Ishikawa (cell line): ENCODE results near the gene RAD51B.

Experiments used
- CEBPB ChIP-seq: IDR thresholded peaks from 2 replicates; pipeline ENCODE4 v1.6.1; 2012
- CREB1 ChIP-seq: IDR thresholded peaks from 2 replicates; pipeline ENCODE4 v1.6.1; 2012; ENCODE audit warnings: low read depth
- EGR1 ChIP-seq: IDR thresholded peaks from 2 replicates; pipeline ENCODE4 v1.6.1; 2012
- EP300 ChIP-seq: IDR thresholded peaks from 2 replicates; pipeline ENCODE4 v1.6.1; 2012; ENCODE audit warnings: borderline replicate concordance
- FOXM1 ChIP-seq: IDR thresholded peaks from 2 replicates; pipeline ENCODE4 v1.6.1; 2012; ENCODE audit warnings: low read depth, borderline replicate concordance
- NFIC ChIP-seq: IDR thresholded peaks from 2 replicates; pipeline ENCODE4 v1.6.1; 2012
- RAD21 ChIP-seq: IDR thresholded peaks from 2 replicates; pipeline ENCODE4 v1.6.1; 2012; ENCODE audit warnings: low read depth
- TAF1 ChIP-seq: IDR thresholded peaks from 2 replicates; pipeline ENCODE4 v1.6.1; 2012; ENCODE audit warnings: low read depth, mild to moderate bottlenecking
- TCF12 ChIP-seq: IDR thresholded peaks from 2 replicates; pipeline ENCODE4 v1.6.1; 2012; ENCODE audit warnings: low read depth
- TEAD4 ChIP-seq: IDR thresholded peaks from 2 replicates; pipeline ENCODE4 v1.6.1; 2012
- YY1 ChIP-seq: IDR thresholded peaks from 2 replicates; pipeline ENCODE4 v1.6.1; 2012; ENCODE audit warnings: low read depth
- ZBTB7A ChIP-seq: IDR thresholded peaks from 2 replicates; pipeline ENCODE4 v1.6.1; 2012; ENCODE audit warnings: low read depth
- TF ChIP-seq, protein P1 (sequence below): IDR thresholded peaks from 2 replicates; pipeline ENCODE4 v1.6.1; 2012; ENCODE audit warnings: low read depth, mild to moderate bottlenecking
- TF ChIP-seq, protein P2 (sequence below): IDR thresholded peaks from 2 replicates; pipeline ENCODE4 v1.6.1; 2012
- TF ChIP-seq, protein P3 (sequence below): IDR thresholded peaks from 2 replicates; pipeline ENCODE4 v1.6.1; 2012

The RAD51B gene

DNA sequence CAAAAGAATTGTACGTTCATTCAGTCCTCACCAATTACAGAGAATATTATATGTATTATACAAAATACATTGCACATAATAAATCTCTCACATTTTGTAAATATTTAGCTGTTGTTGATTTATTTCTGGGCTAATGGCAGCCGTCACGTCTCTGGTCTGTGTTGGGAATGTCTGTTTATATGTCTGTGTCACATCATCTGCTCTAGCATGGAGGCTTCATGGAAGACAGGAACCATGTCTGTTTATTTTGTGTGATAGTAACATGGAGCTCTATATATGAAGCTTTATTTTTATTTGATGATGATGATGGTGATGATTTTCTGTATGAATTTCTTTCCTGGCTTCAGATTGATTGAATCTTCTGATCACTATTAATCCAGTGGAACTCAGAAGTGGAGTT, 138.4 kb downstream of the RAD51B start:
- TF ChIP-seq, protein P1, sequence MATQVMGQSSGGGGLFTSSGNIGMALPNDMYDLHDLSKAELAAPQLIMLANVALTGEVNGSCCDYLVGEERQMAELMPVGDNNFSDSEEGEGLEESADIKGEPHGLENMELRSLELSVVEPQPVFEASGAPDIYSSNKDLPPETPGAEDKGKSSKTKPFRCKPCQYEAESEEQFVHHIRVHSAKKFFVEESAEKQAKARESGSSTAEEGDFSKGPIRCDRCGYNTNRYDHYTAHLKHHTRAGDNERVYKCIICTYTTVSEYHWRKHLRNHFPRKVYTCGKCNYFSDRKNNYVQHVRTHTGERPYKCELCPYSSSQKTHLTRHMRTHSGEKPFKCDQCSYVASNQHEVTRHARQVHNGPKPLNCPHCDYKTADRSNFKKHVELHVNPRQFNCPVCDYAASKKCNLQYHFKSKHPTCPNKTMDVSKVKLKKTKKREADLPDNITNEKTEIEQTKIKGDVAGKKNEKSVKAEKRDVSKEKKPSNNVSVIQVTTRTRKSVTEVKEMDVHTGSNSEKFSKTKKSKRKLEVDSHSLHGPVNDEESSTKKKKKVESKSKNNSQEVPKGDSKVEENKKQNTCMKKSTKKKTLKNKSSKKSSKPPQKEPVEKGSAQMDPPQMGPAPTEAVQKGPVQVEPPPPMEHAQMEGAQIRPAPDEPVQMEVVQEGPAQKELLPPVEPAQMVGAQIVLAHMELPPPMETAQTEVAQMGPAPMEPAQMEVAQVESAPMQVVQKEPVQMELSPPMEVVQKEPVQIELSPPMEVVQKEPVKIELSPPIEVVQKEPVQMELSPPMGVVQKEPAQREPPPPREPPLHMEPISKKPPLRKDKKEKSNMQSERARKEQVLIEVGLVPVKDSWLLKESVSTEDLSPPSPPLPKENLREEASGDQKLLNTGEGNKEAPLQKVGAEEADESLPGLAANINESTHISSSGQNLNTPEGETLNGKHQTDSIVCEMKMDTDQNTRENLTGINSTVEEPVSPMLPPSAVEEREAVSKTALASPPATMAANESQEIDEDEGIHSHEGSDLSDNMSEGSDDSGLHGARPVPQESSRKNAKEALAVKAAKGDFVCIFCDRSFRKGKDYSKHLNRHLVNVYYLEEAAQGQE, result no peak
- TF ChIP-seq TAF1 (no peak), RAD21 (no peak), TEAD4 (no peak)

DNA sequence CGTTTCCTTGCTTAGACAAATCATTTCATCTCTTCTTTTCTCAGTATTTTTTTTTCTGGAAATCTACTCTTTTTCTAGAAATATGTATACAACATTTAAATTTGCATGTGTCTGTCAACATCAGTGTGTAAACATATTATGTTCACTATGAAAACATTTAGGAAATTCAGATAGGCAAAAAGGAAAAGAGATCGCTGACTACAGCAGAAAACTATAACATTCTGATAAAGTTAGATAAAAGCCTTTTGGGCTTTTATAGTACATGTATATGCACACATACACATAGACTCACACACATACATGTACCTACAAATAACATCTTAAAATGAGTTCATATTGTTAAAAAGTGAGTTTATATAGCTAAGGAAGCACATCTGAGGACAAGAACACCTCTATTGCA, 142.1 kb downstream of the RAD51B start:
- TF ChIP-seq FOXM1 (no peak), YY1 (no peak), ZBTB7A (no peak), CREB1 (no peak), CEBPB (no peak), RAD21 (no peak), TAF1 (no peak), EGR1 (no peak), TCF12 (no peak), NFIC (no peak), TEAD4 (no peak), EP300 (no peak)
- TF ChIP-seq, protein P2, sequence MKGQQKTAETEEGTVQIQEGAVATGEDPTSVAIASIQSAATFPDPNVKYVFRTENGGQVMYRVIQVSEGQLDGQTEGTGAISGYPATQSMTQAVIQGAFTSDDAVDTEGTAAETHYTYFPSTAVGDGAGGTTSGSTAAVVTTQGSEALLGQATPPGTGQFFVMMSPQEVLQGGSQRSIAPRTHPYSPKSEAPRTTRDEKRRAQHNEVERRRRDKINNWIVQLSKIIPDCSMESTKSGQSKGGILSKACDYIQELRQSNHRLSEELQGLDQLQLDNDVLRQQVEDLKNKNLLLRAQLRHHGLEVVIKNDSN, result no peak
- TF ChIP-seq, protein P1, result no peak
- TF ChIP-seq, protein P3, sequence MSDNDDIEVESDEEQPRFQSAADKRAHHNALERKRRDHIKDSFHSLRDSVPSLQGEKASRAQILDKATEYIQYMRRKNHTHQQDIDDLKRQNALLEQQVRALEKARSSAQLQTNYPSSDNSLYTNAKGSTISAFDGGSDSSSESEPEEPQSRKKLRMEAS, result no peak

DNA sequence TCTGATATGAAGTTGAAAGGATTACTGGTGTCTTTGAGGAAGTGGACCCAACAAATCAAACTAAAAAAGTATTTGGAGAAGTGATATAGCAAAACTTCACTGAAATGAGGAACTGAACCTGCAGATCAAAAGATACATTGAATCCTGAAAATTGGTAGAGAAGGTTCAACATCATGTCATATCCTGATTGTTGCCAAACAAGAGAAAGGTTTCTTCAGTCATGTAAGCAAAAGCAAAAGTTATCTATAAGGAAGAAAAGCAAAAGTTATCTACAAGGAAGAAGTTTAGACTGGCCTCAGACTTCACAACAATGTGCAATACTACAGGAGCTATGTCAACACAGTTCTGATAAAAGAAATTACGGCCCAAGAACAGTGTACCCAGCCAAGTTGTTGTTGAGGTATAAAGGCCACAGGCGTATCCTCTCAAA, 142.7 kb downstream of the RAD51B start:
- TF ChIP-seq CEBPB (no peak), RAD21 (no peak), YY1 (no peak), FOXM1 (no peak), TAF1 (no peak), NFIC (no peak), CREB1 (no peak), ZBTB7A (no peak), TCF12 (no peak), EP300 (no peak), EGR1 (no peak), TEAD4 (no peak)
- TF ChIP-seq, protein P2, result no peak

DNA sequence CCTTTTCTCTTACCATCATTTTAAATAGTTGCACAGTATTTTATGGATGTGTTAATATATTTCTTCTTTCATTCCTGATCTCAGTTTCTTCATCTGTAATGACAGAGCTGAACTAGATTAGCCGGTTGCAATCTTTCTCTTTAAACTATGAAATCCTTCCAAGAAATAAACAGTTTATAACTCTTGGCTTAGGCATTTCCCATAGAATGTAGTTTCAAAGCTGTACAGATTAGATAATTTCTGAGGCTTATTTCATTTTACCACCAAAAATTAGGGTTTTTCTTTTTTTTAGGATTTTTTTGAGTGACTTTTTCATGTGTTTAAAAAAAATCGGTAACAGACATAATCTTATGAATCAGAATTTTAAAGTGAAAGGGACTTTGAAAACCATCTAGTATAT, 144.0 kb downstream of the RAD51B start:
- TF ChIP-seq, protein P1, result no peak
- TF ChIP-seq ZBTB7A, result no peak
- TF ChIP-seq EGR1, result no peak
- TF ChIP-seq NFIC, result no peak
- TF ChIP-seq FOXM1, result no peak
- no peak for TF ChIP-seq CREB1

DNA sequence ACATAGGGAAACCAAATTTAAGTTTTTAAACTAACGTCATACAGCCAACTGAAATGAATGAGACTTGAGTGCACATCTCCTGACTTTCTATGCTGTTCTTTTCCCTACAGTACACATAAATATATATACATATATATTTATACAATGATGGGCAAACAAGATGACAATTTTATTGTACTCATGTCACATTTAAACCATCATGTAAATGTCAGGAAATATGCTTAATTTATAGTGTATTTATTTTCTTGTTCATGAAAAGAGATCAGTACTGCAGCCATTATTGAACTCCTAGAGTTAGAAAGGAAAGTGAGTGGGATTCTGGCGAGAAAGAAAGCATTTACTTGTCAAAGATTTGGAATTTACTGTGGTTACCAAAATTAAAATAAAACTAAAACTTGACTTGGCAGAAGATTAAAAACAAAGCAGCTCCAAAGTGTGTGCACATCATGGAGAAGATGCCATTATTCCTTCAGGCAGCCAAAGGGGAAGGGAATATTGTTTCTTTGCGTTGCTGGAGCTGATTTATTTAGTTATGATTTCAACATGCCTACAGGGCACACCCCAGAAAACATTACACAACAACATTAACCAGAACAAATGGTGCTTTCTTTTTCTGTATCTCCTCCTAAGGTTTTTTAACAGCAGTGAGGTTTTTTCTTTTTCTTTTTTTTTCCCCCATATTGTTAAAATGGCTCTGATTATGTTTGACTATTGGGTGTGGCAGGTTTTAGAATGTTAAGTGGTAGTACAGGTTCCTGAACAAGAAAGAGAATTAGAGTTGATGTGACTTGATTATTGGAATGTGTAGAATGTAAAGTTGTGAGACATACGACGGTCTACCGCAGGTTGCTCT, 144.6 kb downstream of the RAD51B start:
- TF ChIP-seq TEAD4, result peak; percentile 55; the same call in 1 of the 2 replicates
- TF ChIP-seq EP300, result no peak
- TF ChIP-seq EGR1, result no peak
- no peak for TF ChIP-seq ZBTB7A
- TF ChIP-seq YY1, result no peak
- TF ChIP-seq TAF1, result no peak
- TF ChIP-seq FOXM1, result peak; percentile 59
- TF ChIP-seq, protein P2, result no peak
- no peak for TF ChIP-seq CREB1
- peak; percentile 57; the same call in 1 of the 2 replicates for TF ChIP-seq CEBPB
- TF ChIP-seq, protein P3, result no peak
- no peak; the same call in 1 of the 2 replicates for TF ChIP-seq RAD21
- no peak for TF ChIP-seq NFIC
